GM23338 (cell line): Measurements from ENCODE around the gene PAXX. TPM values are rescaled to one million over a fixed set of nuclear protein-coding genes. Genes with fewer than 3 reads are reported as not detected.

ENCODE experiments used
- ATAC-seq: fragments of 200-7000 bp; cut with Tn5 transposase; 3 replicates; pipeline ENCODE4 v1.9.1; 2020
- DNase-seq: peaks from one replicate; pipeline ENCODE4 v3.0.0-alpha.2; 2015; ENCODE audit warnings: low spot score
- H2AFZ ChIP-seq: fragments of 200-600 bp; sonication (generic); 2 replicates; pipeline ENCODE4 v1.8.0; 2016; ENCODE audit warnings: antibody characterized with exemption, mild to moderate bottlenecking, moderate library complexity
- H3F3A ChIP-seq: fragments of 200-600 bp; sonication (generic); replicated peaks from 2 replicates; pipeline ENCODE4 v1.8.0; 2017; ENCODE audit warnings: antibody characterized with exemption, mixed run types, low read depth
- H3K27ac ChIP-seq: fragments of 200-600 bp; sonication (generic); 2 replicates; pipeline ENCODE4 v1.6.1; 2016; ENCODE audit warnings: low read depth
- H3K27me3 ChIP-seq: fragments of 200-600 bp; sonication (generic); 2 replicates; pipeline ENCODE4 v1.8.0; 2016; ENCODE audit warnings: mild to moderate bottlenecking, mixed run types, moderate library complexity; ENCODE audit not compliant: insufficient read depth
- H3K36me3 ChIP-seq: fragments of 200-600 bp; sonication (generic); 2 replicates; pipeline ENCODE4 v1.8.0; 2016; ENCODE audit warnings: mild to moderate bottlenecking; ENCODE audit not compliant: insufficient read depth
- H3K4me1 ChIP-seq: fragments of 200-600 bp; sonication (generic); 2 replicates; pipeline ENCODE4 v1.8.0; 2016; ENCODE audit warnings: mild to moderate bottlenecking, moderate library complexity; ENCODE audit not compliant: insufficient read depth
- H3K4me2 ChIP-seq: fragments of 200-600 bp; sonication (generic); 2 replicates; pipeline ENCODE4 v1.7.1; 2017; ENCODE audit warnings: mixed run types
- H3K4me3 ChIP-seq: fragments of 200-600 bp; sonication (generic); 2 replicates; pipeline ENCODE4 v1.6.1; 2016; ENCODE audit warnings: mixed run types
- H3K79me2 ChIP-seq: fragments of 200-600 bp; sonication (generic); replicated peaks from 2 replicates; pipeline ENCODE4 v1.8.0; 2017; ENCODE audit warnings: mild to moderate bottlenecking; ENCODE audit not compliant: insufficient read depth
- H3K9me2 ChIP-seq: fragments of 200-600 bp; sonication (generic); 2 replicates; pipeline ENCODE4 v1.8.0; 2017; ENCODE audit not compliant: insufficient read depth
- H4K20me1 ChIP-seq: fragments of 200-600 bp; sonication (generic); replicated peaks from 2 replicates; pipeline ENCODE4 v1.8.0; 2017; ENCODE audit warnings: mild to moderate bottlenecking; ENCODE audit not compliant: insufficient read depth
- H3K27ac Mint-ChIP-seq: 2 replicates; pipeline ENCODE4 v1.8.0; 2020; ENCODE audit warnings: inconsistent platforms, mild to moderate bottlenecking, moderate library complexity, mixed read lengths
- H3K27me3 Mint-ChIP-seq: 3 replicates; pipeline ENCODE4 v1.8.0; 2022; ENCODE audit warnings: low read depth, mild to moderate bottlenecking, moderate library complexity, mixed read lengths, inconsistent platforms; ENCODE audit not compliant: insufficient read depth, poor library complexity
- H3K36me3 Mint-ChIP-seq: 3 replicates; pipeline ENCODE4 v1.8.0; 2021; ENCODE audit warnings: low read depth, mild to moderate bottlenecking, inconsistent platforms, moderate library complexity, mixed read lengths
- H3K4me1 Mint-ChIP-seq: 3 replicates; pipeline ENCODE4 v1.8.0; 2020; ENCODE audit warnings: mild to moderate bottlenecking, inconsistent platforms, mixed read lengths
- H3K4me3 Mint-ChIP-seq: 3 replicates; pipeline ENCODE4 v1.8.0; 2021; ENCODE audit warnings: moderate library complexity, mild to moderate bottlenecking, inconsistent platforms, mixed read lengths
- H3K9me3 Mint-ChIP-seq: 3 replicates; pipeline ENCODE4 v1.8.0; 2020; ENCODE audit warnings: moderate library complexity, mild to moderate bottlenecking, inconsistent platforms, mixed read lengths
- CREB1 ChIP-seq: fragments of 250-450 bp; sonication (Bioruptor Pico); IDR thresholded peaks from 2 replicates; pipeline ENCODE4 v1.5.0; 2020; ENCODE audit warnings: low read depth, mild to moderate bottlenecking, moderate library complexity
- EZH2 ChIP-seq: fragments of 200-600 bp; sonication (generic); IDR thresholded peaks from one replicate; pipeline ENCODE4 v1.8.0; 2017; ENCODE audit warnings: antibody characterized with exemption, mild to moderate bottlenecking, low read depth; ENCODE audit not compliant: unreplicated experiment
- EZH2phosphoT487 ChIP-seq: fragments of 200-600 bp; sonication (generic); IDR thresholded peaks from one replicate; pipeline ENCODE4 v1.8.1; 2018; ENCODE audit warnings: antibody characterized with exemption; ENCODE audit not compliant: unreplicated experiment
- JUNB ChIP-seq: IDR thresholded peaks from one replicate; pipeline ENCODE4 v1.6.1; 2016; ENCODE audit warnings: antibody characterized with exemption; ENCODE audit not compliant: unreplicated experiment
- NANOG ChIP-seq: IDR thresholded peaks from 2 replicates; pipeline ENCODE4 v1.6.1; 2016; ENCODE audit warnings: antibody characterized with exemption, borderline replicate concordance
- STAT1 ChIP-seq: IDR thresholded peaks from one replicate; pipeline ENCODE4 v1.6.1; 2016; ENCODE audit warnings: antibody characterized with exemption; ENCODE audit not compliant: unreplicated experiment
- ZNF114 ChIP-seq: fragments of 250-450 bp; sonication (Bioruptor Pico); IDR thresholded peaks from 2 replicates; pipeline ENCODE4 v1.5.0; 2020; ENCODE audit warnings: mild to moderate bottlenecking, moderate library complexity
- ZNF331 ChIP-seq: fragments of 250-450 bp; sonication (Bioruptor Pico); IDR thresholded peaks from 2 replicates; pipeline ENCODE4 v1.5.0; 2020; ENCODE audit warnings: low read depth, mild to moderate bottlenecking, moderate library complexity
- ZNF462 ChIP-seq: fragments of 250-450 bp; sonication (Bioruptor Pico); IDR thresholded peaks from 2 replicates; pipeline ENCODE4 v1.5.0; 2020; ENCODE audit warnings: mild to moderate bottlenecking, moderate library complexity
- polyA plus RNA-seq: library from polyadenylated mRNA; unstranded; fragments of >200 nt; fragmentation: Nextera tagmentation; extraction: Ambion mirVana; gene quantifications from 2 replicates; pipeline ENCODE4 v1.2.1, GENCODE V29; 2016
- total RNA-seq: library from RNA; depleted of rRNA; stranded (reverse); fragments of >200 nt; shearing (Covaris generic); gene quantifications from 2 replicates; pipeline ENCODE4 v1.2.3, GENCODE V29; 2014
- TF ChIP-seq, protein P1 (sequence below), 2 experiments: fragments of 200-600 bp in 1 of 2; sonication (generic) in 1 of 2; conservative IDR thresholded peaks; 2 replicates each; pipeline versions ENCODE4 v1.5.1 to v1.6.1; 2016 to 2017; ENCODE audit warnings: antibody characterized with exemption in 2 of 2, low read depth in 2 of 2, mild to moderate bottlenecking in 2 of 2, moderate library complexity in 1 of 2
- TF ChIP-seq, protein P2 (sequence below): IDR thresholded peaks from one replicate; pipeline ENCODE4 v1.6.1; 2018; ENCODE audit warnings: antibody characterized with exemption; ENCODE audit not compliant: unreplicated experiment

The PAXX gene
- total and polyA plus RNA-seq, 2 experiments from 2014 or later: 71.5 to 86.0 TPM

GRCh38 chr9:136957901-136958300 is 34.3 kb upstream of the PAXX start (continued):
- TF ChIP-seq, protein P1, sequence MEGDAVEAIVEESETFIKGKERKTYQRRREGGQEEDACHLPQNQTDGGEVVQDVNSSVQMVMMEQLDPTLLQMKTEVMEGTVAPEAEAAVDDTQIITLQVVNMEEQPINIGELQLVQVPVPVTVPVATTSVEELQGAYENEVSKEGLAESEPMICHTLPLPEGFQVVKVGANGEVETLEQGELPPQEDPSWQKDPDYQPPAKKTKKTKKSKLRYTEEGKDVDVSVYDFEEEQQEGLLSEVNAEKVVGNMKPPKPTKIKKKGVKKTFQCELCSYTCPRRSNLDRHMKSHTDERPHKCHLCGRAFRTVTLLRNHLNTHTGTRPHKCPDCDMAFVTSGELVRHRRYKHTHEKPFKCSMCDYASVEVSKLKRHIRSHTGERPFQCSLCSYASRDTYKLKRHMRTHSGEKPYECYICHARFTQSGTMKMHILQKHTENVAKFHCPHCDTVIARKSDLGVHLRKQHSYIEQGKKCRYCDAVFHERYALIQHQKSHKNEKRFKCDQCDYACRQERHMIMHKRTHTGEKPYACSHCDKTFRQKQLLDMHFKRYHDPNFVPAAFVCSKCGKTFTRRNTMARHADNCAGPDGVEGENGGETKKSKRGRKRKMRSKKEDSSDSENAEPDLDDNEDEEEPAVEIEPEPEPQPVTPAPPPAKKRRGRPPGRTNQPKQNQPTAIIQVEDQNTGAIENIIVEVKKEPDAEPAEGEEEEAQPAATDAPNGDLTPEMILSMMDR (conservative IDR thresholded peaks at IDR 0.05; ENCODE audit: low read depth in 2 of 2): no peak
- no peak for TF ChIP-seq JUNB
- TF ChIP-seq CREB1 (CRISPR knock-in tag): no peak
- TF ChIP-seq ZNF114: no peak

- no peak overlapping the region for H3K4me2 ChIP-seq
- no peak for DNase-seq
- no peaks in the 10 kb centered on the region for H3K79me2 ChIP-seq
- TF ChIP-seq, protein P2, sequence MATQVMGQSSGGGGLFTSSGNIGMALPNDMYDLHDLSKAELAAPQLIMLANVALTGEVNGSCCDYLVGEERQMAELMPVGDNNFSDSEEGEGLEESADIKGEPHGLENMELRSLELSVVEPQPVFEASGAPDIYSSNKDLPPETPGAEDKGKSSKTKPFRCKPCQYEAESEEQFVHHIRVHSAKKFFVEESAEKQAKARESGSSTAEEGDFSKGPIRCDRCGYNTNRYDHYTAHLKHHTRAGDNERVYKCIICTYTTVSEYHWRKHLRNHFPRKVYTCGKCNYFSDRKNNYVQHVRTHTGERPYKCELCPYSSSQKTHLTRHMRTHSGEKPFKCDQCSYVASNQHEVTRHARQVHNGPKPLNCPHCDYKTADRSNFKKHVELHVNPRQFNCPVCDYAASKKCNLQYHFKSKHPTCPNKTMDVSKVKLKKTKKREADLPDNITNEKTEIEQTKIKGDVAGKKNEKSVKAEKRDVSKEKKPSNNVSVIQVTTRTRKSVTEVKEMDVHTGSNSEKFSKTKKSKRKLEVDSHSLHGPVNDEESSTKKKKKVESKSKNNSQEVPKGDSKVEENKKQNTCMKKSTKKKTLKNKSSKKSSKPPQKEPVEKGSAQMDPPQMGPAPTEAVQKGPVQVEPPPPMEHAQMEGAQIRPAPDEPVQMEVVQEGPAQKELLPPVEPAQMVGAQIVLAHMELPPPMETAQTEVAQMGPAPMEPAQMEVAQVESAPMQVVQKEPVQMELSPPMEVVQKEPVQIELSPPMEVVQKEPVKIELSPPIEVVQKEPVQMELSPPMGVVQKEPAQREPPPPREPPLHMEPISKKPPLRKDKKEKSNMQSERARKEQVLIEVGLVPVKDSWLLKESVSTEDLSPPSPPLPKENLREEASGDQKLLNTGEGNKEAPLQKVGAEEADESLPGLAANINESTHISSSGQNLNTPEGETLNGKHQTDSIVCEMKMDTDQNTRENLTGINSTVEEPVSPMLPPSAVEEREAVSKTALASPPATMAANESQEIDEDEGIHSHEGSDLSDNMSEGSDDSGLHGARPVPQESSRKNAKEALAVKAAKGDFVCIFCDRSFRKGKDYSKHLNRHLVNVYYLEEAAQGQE: no peak
- TF ChIP-seq ZNF462 (no peak), ZNF331 (CRISPR knock-in tag) (no peak), ZNF114 (no peak), EZH2phosphoT487 (no peak), STAT1 (no peak), NANOG (no peak), EZH2 (no peak)
- TF ChIP-seq, protein P1 (conservative IDR thresholded peaks at IDR 0.05; ENCODE audit: low read depth in 2 of 2): no peak
- Mint-ChIP-seq H3K4me3 (no peak overlapping the region), H3K36me3 (no peaks in the 10 kb centered on the region; the same call in 2 of the 3 replicates), H3K27ac (no peak overlapping the region), H3K27me3 (peaks cover 6% of the 10 kb centered on the region), H3K4me1 (no peaks in the 10 kb centered on the region; the same call in 2 of the 3 replicates), H3K9me3 (peaks cover 4% of the 10 kb centered on the region; the same call in 2 of the 3 replicates)
- no peaks in the 10 kb centered on the region for H4K20me1 ChIP-seq
- H3K4me1 ChIP-seq: no peaks in the 10 kb centered on the region
- no peak overlapping the region for H3K4me3 ChIP-seq
- ATAC-seq: no peak
- H2AFZ ChIP-seq: no peak overlapping the region
- H3F3A ChIP-seq: no peaks in the 10 kb centered on the region
- H3K9me2 ChIP-seq: 0 out of 2 replicates have a peak, but pooled peaks cover 6% of the 10 kb centered on the region
- no peak overlapping the region for H3K27ac ChIP-seq
- no peaks in the 10 kb centered on the region for H3K27me3 ChIP-seq
- H3K36me3 ChIP-seq: no peaks in the 10 kb centered on the region
Observed at GRCh38 chr9:136958473-136958872, 33.7 kb upstream of the PAXX start.
